HL-60 (cell line): ENCODE data around the gene ASTN2.
"Not testable (repeated sequence)": the region's sequence is repeated elsewhere in the genome, so short reads cannot be mapped to it uniquely, and the experiment has no call there.

Source experiments
- DNase-seq, 2 experiments: peaks; one replicate each; pipeline ENCODE4 v3.0.0-alpha.2; 2010 to 2020; ENCODE audit warnings: low read depth in 1 of 2, low spot score in 1 of 2
- H3K27ac ChIP-seq: fragments of 250-450 bp; sonication (Bioruptor Pico); replicated peaks from 2 replicates; pipeline ENCODE4 v1.5.1; 2020; ENCODE audit warnings: mild to moderate bottlenecking, moderate library complexity
- H3K27me3 ChIP-seq: fragments of 250-450 bp; sonication (Bioruptor Pico); 2 replicates; pipeline ENCODE4 v1.5.1; 2021; ENCODE audit warnings: mild to moderate bottlenecking, moderate library complexity; ENCODE audit not compliant: insufficient read depth, poor library complexity, severe bottlenecking
- H3K4me3 ChIP-seq: replicated peaks from 2 replicates; pipeline ENCODE4 v1.5.1; 2011; ENCODE audit warnings: mild to moderate bottlenecking, control low read depth, low read length; ENCODE audit not compliant: insufficient read depth
- CTCF ChIP-seq: IDR thresholded peaks from one replicate; pipeline ENCODE4 v1.5.1; 2011; ENCODE audit warnings: low read length, control low read depth, inconsistent platforms; ENCODE audit not compliant: insufficient read depth
- GABPA ChIP-seq: IDR thresholded peaks from 2 replicates; pipeline ENCODE4 v1.6.1; 2012; ENCODE audit warnings: low read depth
- POLR2AphosphoS5 ChIP-seq: IDR thresholded peaks from 2 replicates; pipeline ENCODE4 v1.6.1; 2012; ENCODE audit warnings: low read depth
- REST ChIP-seq: IDR thresholded peaks from 2 replicates; pipeline ENCODE4 v1.6.1; 2012; ENCODE audit warnings: low read depth; ENCODE audit not compliant: insufficient replicate concordance
- SPI1 ChIP-seq: IDR thresholded peaks from 2 replicates; pipeline ENCODE4 v1.6.1; 2012; ENCODE audit warnings: low read depth, mild to moderate bottlenecking, borderline replicate concordance

ASTN2 gene

GRCh38 chr9:116456490-116457088, 958.3 kb downstream of the ASTN2 start:
- no peak for DNase-seq
- no peak for TF ChIP-seq POLR2AphosphoS5
- TF ChIP-seq REST = no peak
- TF ChIP-seq SPI1 = no peak
- no peak for TF ChIP-seq CTCF
- no peak for TF ChIP-seq GABPA
- Histone ChIP-seq H3K27me3 (no peaks in the 10 kb centered on the region), H3K27ac (no peak overlapping the region), H3K4me3 (no peak overlapping the region)

- not testable (repeated sequence) for H3K27ac ChIP-seq, DNase-seq, H3K4me3 ChIP-seq, H3K27me3 ChIP-seq
Observed at GRCh38 chr9:116454539-116454938, 960.3 kb downstream of the ASTN2 start.

- no peak overlapping the region for H3K4me3 ChIP-seq
- no peak overlapping the region for H3K27ac ChIP-seq
- no peak for DNase-seq
- H3K27me3 ChIP-seq = no peaks in the 10 kb centered on the region
- no peak for TF ChIP-seq REST
- no peak for TF ChIP-seq POLR2AphosphoS5
- no peak for TF ChIP-seq GABPA
- TF ChIP-seq SPI1 = no peak
- TF ChIP-seq CTCF = no peak
Observed at GRCh38 chr9:116453785-116454184, 961.1 kb downstream of the ASTN2 start.

GRCh38 chr9:116452634-116453033, 962.2 kb downstream of the ASTN2 start:
- Histone ChIP-seq H3K4me3 (no peak overlapping the region), H3K27ac (no peak overlapping the region), H3K27me3 (no peaks in the 10 kb centered on the region)
- DNase-seq = no peak
- no peak for TF ChIP-seq POLR2AphosphoS5
- no peak for TF ChIP-seq GABPA
- no peak for TF ChIP-seq SPI1
- TF ChIP-seq CTCF = no peak
